H1 (cell line): Measurements from ENCODE around the gene PCNX3. TPM values are rescaled to one million over a fixed set of nuclear protein-coding genes. Genes with fewer than 3 reads are reported as not detected.

Source experiments
- CTCF ChIA-PET: fragments of 300-600 bp; sonication (Branson Sonifier 250); formaldehyde crosslinking; loops from one replicate; lab custom pipeline; 2021; ENCODE audit not compliant: partially characterized antibody; lab: Charles Lee
- POLR2A ChIA-PET: fragments of 300-600 bp; sonication (Branson Sonifier 250); formaldehyde crosslinking; loops from one replicate; lab custom pipeline; 2021; ENCODE audit warnings: inconsistent platforms; ENCODE audit not compliant: partially characterized antibody; lab: Charles Lee
- DNase-seq, 2 experiments: peaks; one replicate each; pipeline versions ENCODE4 v3.0.0 to v3.0.0-alpha.2; 2010 to 2022; ENCODE audit warnings: low spot score in 2 of 2, low read depth in 1 of 2, mixed read lengths in 1 of 2
- FAIRE-seq: peaks from 2 replicates; lab custom pipeline; 2011; peaks lifted over from hg19 to GRCh38; lab: Jason Lieb, UNC
- H2AFZ ChIP-seq: 2 replicates; pipeline ENCODE4 v1.8.1; 2012; ENCODE audit warnings: low read length, inconsistent platforms
- H2AK5ac ChIP-seq: 2 replicates; pipeline ENCODE4 v1.6.1; 2013; ENCODE audit warnings: low read depth, low read length
- H2BK120ac ChIP-seq: replicated peaks from 2 replicates; pipeline ENCODE3; 2013; ENCODE audit warnings: low read depth, low read length, inconsistent platforms
- H2BK12ac ChIP-seq: 2 replicates; pipeline ENCODE4 v1.6.1; 2013; ENCODE audit warnings: low read depth, low read length
- H2BK15ac ChIP-seq: 2 replicates; pipeline ENCODE4 v1.6.1; 2013; ENCODE audit warnings: low read length
- H2BK20ac ChIP-seq: 2 replicates; pipeline ENCODE4 v1.6.1; 2013; ENCODE audit warnings: low read length
- H2BK5ac ChIP-seq: 2 replicates; pipeline ENCODE4 v1.6.1; 2013; ENCODE audit warnings: low read depth, low read length
- H3K14ac ChIP-seq: 2 replicates; pipeline ENCODE4 v1.6.1; 2013; ENCODE audit warnings: inconsistent platforms; ENCODE audit not compliant: insufficient read length
- H3K18ac ChIP-seq: 2 replicates; pipeline ENCODE4 v1.6.1; 2013; ENCODE audit warnings: low read length; ENCODE audit errors: extremely low read depth
- H3K23ac ChIP-seq: 2 replicates; pipeline ENCODE4 v1.6.1; 2013; ENCODE audit warnings: inconsistent platforms; ENCODE audit not compliant: insufficient read length
- H3K23me2 ChIP-seq: 2 replicates; pipeline ENCODE4 v1.6.1; 2013; ENCODE audit warnings: low read depth, low read length
- H3K27ac ChIP-seq: 2 replicates; pipeline ENCODE4 v1.6.1; 2011; ENCODE audit warnings: low read depth, low read length, inconsistent platforms
- H3K27me3 ChIP-seq, 4 experiments: replicated peaks in 1 of 4; 1 replicate in 1 of 4; 2 replicates in 3 of 4; pipeline versions ENCODE4 v1.6.1 to v1.8.1; 2011 to 2013; ENCODE audit warnings: low read length in 3 of 4, mild to moderate bottlenecking in 3 of 4, inconsistent platforms in 2 of 4, mixed read lengths in 2 of 4, moderate library complexity in 1 of 4; ENCODE audit not compliant: control insufficient read depth in 3 of 4, insufficient read depth in 3 of 4; ENCODE audit errors: extremely low read depth in 1 of 4
- H3K36me3 ChIP-seq, 4 experiments: 2 replicates each; pipeline versions ENCODE4 v1.6.1 to v1.8.1; 2011 to 2013; ENCODE audit warnings: mild to moderate bottlenecking in 4 of 4, low read length in 3 of 4, moderate library complexity in 2 of 4, control low read depth in 1 of 4, inconsistent platforms in 1 of 4; ENCODE audit not compliant: insufficient read depth in 4 of 4, control insufficient read depth in 2 of 4
- H3K4ac ChIP-seq: replicated peaks from 2 replicates; pipeline ENCODE3; 2013; ENCODE audit warnings: low read length, low read depth, mixed read lengths, inconsistent platforms; ENCODE audit not compliant: insufficient read length
- H3K4me1 ChIP-seq, 4 experiments: replicated peaks in 1 of 4; 1 replicate in 1 of 4; 2 replicates in 3 of 4; pipeline versions ENCODE4 v1.6.1 to v1.8.1; 2011 to 2013; ENCODE audit warnings: low read length in 3 of 4, inconsistent platforms in 2 of 4, mixed read lengths in 1 of 4; ENCODE audit not compliant: insufficient read depth in 4 of 4, control insufficient read depth in 3 of 4
- H3K4me2 ChIP-seq, 2 experiments: 2 replicates each; pipeline versions ENCODE4 v1.6.1 to v1.8.1; 2011 to 2013; ENCODE audit warnings: low read depth in 2 of 2, low read length in 2 of 2, control low read depth in 1 of 2, inconsistent platforms in 1 of 2, mild to moderate bottlenecking in 1 of 2; ENCODE audit not compliant: insufficient read depth in 1 of 2
- H3K4me3 ChIP-seq, 4 experiments: fragments of 200-600, 300-600 bp in 1 of 4; sonication (generic), shearing (Covaris generic), sonication (Bioruptor Twin) in 1 of 4; 2 replicates each; pipeline versions ENCODE4 v1.5.1 to v1.8.1; 2011 to 2016; ENCODE audit warnings: low read length in 4 of 4, low read depth in 3 of 4, control low read depth in 2 of 4, inconsistent platforms in 2 of 4, mild to moderate bottlenecking in 2 of 4, mixed read lengths in 1 of 4, moderate library complexity in 1 of 4; ENCODE audit not compliant: insufficient read depth in 2 of 4; ENCODE audit errors: extremely low read depth in 1 of 4
- H3K56ac ChIP-seq: replicated peaks from 2 replicates; pipeline ENCODE3; 2013; ENCODE audit warnings: low read depth, mild to moderate bottlenecking, mixed read lengths, low read length, inconsistent platforms; ENCODE audit not compliant: insufficient read length
- H3K79me1 ChIP-seq: 2 replicates; pipeline ENCODE4 v1.6.1; 2013; ENCODE audit warnings: low read depth, low read length, control low read depth
- H3K79me2 ChIP-seq, 2 experiments: 2 replicates each; pipeline versions ENCODE4 v1.6.1 to v1.8.1; 2012 to 2013; ENCODE audit warnings: low read length in 2 of 2, mild to moderate bottlenecking in 2 of 2, inconsistent platforms in 1 of 2; ENCODE audit not compliant: insufficient read depth in 2 of 2, control insufficient read depth in 1 of 2
- H3K9ac ChIP-seq, 4 experiments: replicated peaks in 1 of 4; 1 replicate in 1 of 4; 2 replicates in 3 of 4; pipeline versions ENCODE4 v1.6.1 to v1.8.1; 2011 to 2013; ENCODE audit warnings: low read depth in 3 of 4, low read length in 3 of 4, control low read depth in 2 of 4, mild to moderate bottlenecking in 2 of 4, moderate library complexity in 2 of 4, inconsistent platforms in 1 of 4; ENCODE audit errors: extremely low read depth in 1 of 4
- H3K9me3 ChIP-seq, 2 experiments: 2 replicates each; pipeline versions ENCODE4 v1.6.1 to v1.8.1; 2012 to 2013; ENCODE audit warnings: mild to moderate bottlenecking in 2 of 2, moderate library complexity in 2 of 2, control low read depth in 1 of 2, inconsistent platforms in 1 of 2, low read depth in 1 of 2, low read length in 1 of 2, mixed read lengths in 1 of 2; ENCODE audit not compliant: insufficient read depth in 2 of 2
- H4K20me1 ChIP-seq, 2 experiments: replicated peaks in 1 of 2; 2 replicates each; pipeline versions ENCODE3 to v1.8.1; 2011 to 2013; ENCODE audit warnings: inconsistent platforms in 2 of 2, low read length in 2 of 2, mild to moderate bottlenecking in 1 of 2; ENCODE audit not compliant: insufficient read depth in 2 of 2, control insufficient read depth in 1 of 2
- H4K5ac ChIP-seq: 2 replicates; pipeline ENCODE4 v1.6.1; 2013; ENCODE audit warnings: low read length, low read depth, mixed read lengths, inconsistent platforms; ENCODE audit not compliant: insufficient read length
- H4K8ac ChIP-seq: 2 replicates; pipeline ENCODE4 v1.8.0; 2013; ENCODE audit warnings: mild to moderate bottlenecking, moderate library complexity, low read length, inconsistent platforms; ENCODE audit not compliant: insufficient read depth; ENCODE audit errors: extremely low read depth
- H4K91ac ChIP-seq: replicated peaks from 2 replicates; pipeline ENCODE3; 2013; ENCODE audit warnings: low read length, mixed read lengths, inconsistent platforms; ENCODE audit not compliant: insufficient read length
- WGBS, 2 experiments: shearing (Covaris generic) in 1 of 2; methylation state at CpG; one replicate each; pipeline versions ENCODE4 v1.1.6 to v1.1.7; 2013 to 2015; ENCODE audit warnings: low lambda C conversion rate in 2 of 2, mixed read lengths in 2 of 2, inconsistent platforms in 1 of 2, low coverage in 1 of 2, missing lambda C conversion rate in 1 of 2; ENCODE audit not compliant: insufficient replicate concordance in 2 of 2, insufficient coverage in 1 of 2, insufficient read length in 1 of 2; ENCODE audit errors: extremely low coverage in 1 of 2, missing lambda C conversion rate in 1 of 2; 5-methylcytosine and 5-hydroxymethylcytosine counted together
- polyA plus RNA-seq, 7 experiments: library from polyadenylated mRNA; depleted of rRNA in 3 of 7; stranded (reverse) in 5 of 7; unstranded in 2 of 7; fragments of >200 nt in 5 of 7; fragments of 200-250 nt in 2 of 7; gene quantifications; 1 replicate in 5 of 7; 2 replicates in 1 of 7; 4 replicates in 1 of 7; pipeline versions ENCODE4 v1.2.1 to v1.2.3, GENCODE V29; 2011 to 2013; ENCODE audit warnings: missing spikeins in 2 of 7, mixed read lengths in 2 of 7
- total RNA-seq: library from RNA; stranded (reverse); fragmentation: NEBNext Ultra II Directional; extraction: Animal tissue kit (Norgen Biotek cat#: 25700); gene quantifications from 2 replicates; pipeline ENCODE4 v1.2.1, GENCODE V29; 2021

PCNX3 gene
- total and polyA plus RNA-seq, 2 of the 8 experiments (the other 6 are each of a cell fraction or from before 2014, with no cell fraction given) = 27.2 to 38.8 TPM

GRCh38 chr11:65634905-65635731 is 19.5 kb downstream of the PCNX3 start:
- peaks cover 3 to 15% (median 8%) of the 10 kb centered on the region in 4 experiments for H3K4me1 ChIP-seq
- no peak overlapping the region for H3K14ac ChIP-seq
- H3K4ac ChIP-seq = no peak overlapping the region
- 96% methylated on average over 39 of the region's 46 CpGs; no CpG with 5 or more reads in 1 of the 2 experiments for WGBS, 2 experiments
- H3K36me3 ChIP-seq = peaks cover 2 to 39% (median 23%) of the 10 kb centered on the region in 4 experiments; a peak in 7 of 8 replicates
- no peaks in the 10 kb centered on the region for H3K27me3 ChIP-seq
- no peak overlapping the region for H3K23ac ChIP-seq
- H3K23me2 ChIP-seq = peaks cover 3% of the 10 kb centered on the region; the same call in 1 of the 2 replicates
- no peak overlapping the region for H3K4me2 ChIP-seq
- peaks cover 0 to 10% of the 10 kb centered on the region in 2 experiments for H4K20me1 ChIP-seq
- CTCF ChIA-PET = interaction anchor here (0.5 to 2.4 kb wide), 6 partner anchors 9 to 1451 kb away, joined by 3 to 9 read pairs (median 3); no protein-coding TSS in a partner anchor
- no peak overlapping the region; a peak in 1 of 7 replicates for H3K9ac ChIP-seq
- H3K18ac ChIP-seq = no peak overlapping the region
- no peak overlapping the region for H2BK120ac ChIP-seq
- no peak overlapping the region for H3K4me3 ChIP-seq
- H3K79me2 ChIP-seq = no peaks in the 10 kb centered on the region
- H4K91ac ChIP-seq = no peak overlapping the region
- peaks cover 4% of the 10 kb centered on the region; the same call in 1 of the 2 replicates for H3K79me1 ChIP-seq
- no peaks in the 10 kb centered on the region for H3K9me3 ChIP-seq
- no peak overlapping the region for H2BK20ac ChIP-seq
- POLR2A ChIA-PET = interaction anchor here (1.1 to 6.9 kb wide), 6 partner anchors 10 to 43 kb away, joined by 3 to 55 read pairs (median 5); no protein-coding TSS in a partner anchor
- no peak overlapping the region for H4K5ac ChIP-seq
- no peak overlapping the region for H4K8ac ChIP-seq
- H2AFZ ChIP-seq = no peak overlapping the region
- no peak overlapping the region for H2BK5ac ChIP-seq
- DNase-seq (no peak), FAIRE-seq (no peak)
- H2AK5ac ChIP-seq = no peak overlapping the region
- no peak overlapping the region for H3K27ac ChIP-seq
- H2BK12ac ChIP-seq = no peak overlapping the region
- no peak overlapping the region for H2BK15ac ChIP-seq
- no peak overlapping the region for H3K56ac ChIP-seq
